Stimulated activated naive B cell treated with anti-CD40 and anti-IgM and Interleukin-4, amounts not matched to agents 10 μg/mL and 1 μg/mL and 100 μg/mL, for 72 hours (primary cell): ENCODE results near the gene KANK2.

Source experiments
- ATAC-seq, 2 donors: fragments of 150-1000 bp; cut with Tn5 transposase; replicated peaks; 2 replicates each; pipeline ENCODE4 v1.10.0; 2021; ENCODE audit warnings: moderate library complexity in 1 of 2
- DNase-seq: peaks from one replicate; pipeline ENCODE4 v3.0.0; 2021
- H3K27ac Mint-ChIP-seq: one replicate; pipeline ENCODE4 v1.8.0; 2022; ENCODE audit warnings: mild to moderate bottlenecking, mixed read lengths
- H3K27me3 Mint-ChIP-seq, 2 donors: one replicate each; pipeline ENCODE4 v1.8.0; 2022; ENCODE audit warnings: mixed read lengths in 2 of 2
- H3K36me3 Mint-ChIP-seq, 2 donors: one replicate each; pipeline ENCODE4 v1.8.0; 2022; ENCODE audit warnings: mixed read lengths in 2 of 2, mild to moderate bottlenecking in 1 of 2
- H3K4me1 Mint-ChIP-seq, 2 donors: one replicate each; pipeline ENCODE4 v1.8.0; 2022; ENCODE audit warnings: mixed read lengths in 2 of 2, mild to moderate bottlenecking in 1 of 2
- H3K4me3 Mint-ChIP-seq, 2 donors: one replicate each; pipeline ENCODE4 v1.8.0; 2022; ENCODE audit warnings: mild to moderate bottlenecking in 2 of 2, mixed read lengths in 2 of 2, moderate library complexity in 1 of 2
- H3K9me3 Mint-ChIP-seq, 2 donors: one replicate each; pipeline ENCODE4 v1.8.0; 2022; ENCODE audit warnings: mixed read lengths in 2 of 2, mild to moderate bottlenecking in 1 of 2

Gene KANK2

GRCh38 chr19:11234486-11235075 is 37.2 kb upstream of the KANK2 start:
- Mint-ChIP-seq H3K9me3 (peaks cover 6 to 12% of the 10 kb centered on the region in 2 donors), H3K4me3 (no peak overlapping the region), H3K4me1 (no peaks in the 10 kb centered on the region), H3K27ac (no peak overlapping the region), H3K36me3 (peaks cover 6 to 14% of the 10 kb centered on the region in 2 donors), H3K27me3 (no peaks in the 10 kb centered on the region)
- no peak for DNase-seq
- ATAC-seq = no peak

GRCh38 chr19:11233073-11233472 is 35.7 kb upstream of the KANK2 start:
- Mint-ChIP-seq H3K27me3 (peaks cover 0 to 5% of the 10 kb centered on the region in 2 donors), H3K9me3 (peaks cover 2 to 3% of the 10 kb centered on the region in 2 donors), H3K36me3 (peaks cover 3 to 4% of the 10 kb centered on the region in 2 donors), H3K27ac (no peak overlapping the region), H3K4me3 (no peak overlapping the region), H3K4me1 (no peaks in the 10 kb centered on the region)
- DNase-seq (no peak), ATAC-seq (no peak)

GRCh38 chr19:11232555-11232954 is 35.2 kb upstream of the KANK2 start:
- ATAC-seq (no peak), DNase-seq (no peak)
- no peak overlapping the region for H3K27ac Mint-ChIP-seq
- H3K4me3 Mint-ChIP-seq = no peak overlapping the region
- H3K27me3 Mint-ChIP-seq = peaks cover 0 to 5% of the 10 kb centered on the region in 2 donors
- H3K9me3 Mint-ChIP-seq = no peaks in the 10 kb centered on the region
- no peaks in the 10 kb centered on the region for H3K36me3 Mint-ChIP-seq
- H3K4me1 Mint-ChIP-seq = no peaks in the 10 kb centered on the region

GRCh38 chr19:11230621-11231386 is 33.5 kb upstream of the KANK2 start:
- H3K4me1 Mint-ChIP-seq = peaks cover 0 to 2% of the 10 kb centered on the region in 2 donors
- no peak overlapping the region for H3K27ac Mint-ChIP-seq
- peaks cover 0 to 5% of the 10 kb centered on the region in 2 donors for H3K27me3 Mint-ChIP-seq
- H3K36me3 Mint-ChIP-seq = no peaks in the 10 kb centered on the region
- H3K4me3 Mint-ChIP-seq = no peak overlapping the region
- DNase-seq = no peak
- no peak for ATAC-seq
- H3K9me3 Mint-ChIP-seq = peaks cover 0 to 2% of the 10 kb centered on the region in 2 donors

GRCh38 chr19:11227195-11227886 is 30.0 kb upstream of the KANK2 start:
- no peak for DNase-seq
- Mint-ChIP-seq H3K36me3 (peaks cover 0 to 2% of the 10 kb centered on the region in 2 donors), H3K4me3 (no peak overlapping the region)

GRCh38 chr19:11226716-11227166 is 29.4 kb upstream of the KANK2 start:
- DNase-seq (no peak), ATAC-seq (no peak)
- Mint-ChIP-seq H3K4me3 (no peak overlapping the region), H3K4me1 (peaks cover 0 to 2% of the 10 kb centered on the region in 2 donors), H3K9me3 (peaks cover 2 to 3% of the 10 kb centered on the region in 2 donors), H3K36me3 (peaks cover under 1 to 8% of the 10 kb centered on the region in 2 donors), H3K27ac (no peak overlapping the region), H3K27me3 (peaks cover 0 to 5% of the 10 kb centered on the region in 2 donors)

More at GRCh38 chr19:11227195-11227886, 30.0 kb upstream of the KANK2 start:
- H3K27ac Mint-ChIP-seq = no peak overlapping the region
- H3K27me3 Mint-ChIP-seq = peaks cover 0 to 5% of the 10 kb centered on the region in 2 donors
- H3K4me1 Mint-ChIP-seq = peaks cover 0 to 2% of the 10 kb centered on the region in 2 donors
- peak; percentile 31 to 38 for ATAC-seq
- peaks cover 0 to 2% of the 10 kb centered on the region in 2 donors for H3K9me3 Mint-ChIP-seq

GRCh38 chr19:11225815-11226214 is 28.5 kb upstream of the KANK2 start:
- DNase-seq = no peak
- no peak overlapping the region for H3K27ac Mint-ChIP-seq
- peaks cover 10 to 12% of the 10 kb centered on the region in 2 donors for H3K9me3 Mint-ChIP-seq
- H3K36me3 Mint-ChIP-seq = peaks cover 9 to 18% of the 10 kb centered on the region in 2 donors
- peaks cover 0 to 2% of the 10 kb centered on the region in 2 donors for H3K4me1 Mint-ChIP-seq
- no peak for ATAC-seq
- peaks cover 0 to 5% of the 10 kb centered on the region in 2 donors for H3K27me3 Mint-ChIP-seq
- H3K4me3 Mint-ChIP-seq = no peak overlapping the region

GRCh38 chr19:11225172-11225571 is 27.8 kb upstream of the KANK2 start:
- H3K36me3 Mint-ChIP-seq = peaks cover 12 to 22% of the 10 kb centered on the region in 2 donors
- H3K9me3 Mint-ChIP-seq = peaks cover 14 to 17% of the 10 kb centered on the region in 2 donors
- ATAC-seq = no peak
- DNase-seq = no peak
- H3K4me3 Mint-ChIP-seq = no peak overlapping the region
- peaks cover 0 to 5% of the 10 kb centered on the region in 2 donors for H3K27me3 Mint-ChIP-seq
- H3K27ac Mint-ChIP-seq = no peak overlapping the region
- H3K4me1 Mint-ChIP-seq = peaks cover 0 to 2% of the 10 kb centered on the region in 2 donors

- H3K9me3 Mint-ChIP-seq = peaks cover 15 to 17% of the 10 kb centered on the region in 2 donors
- peaks cover 0 to 4% of the 10 kb centered on the region in 2 donors for H3K27me3 Mint-ChIP-seq
- ATAC-seq = no peak
- H3K27ac Mint-ChIP-seq = no peak overlapping the region
- no peak overlapping the region for H3K4me3 Mint-ChIP-seq
- peaks cover 13 to 22% of the 10 kb centered on the region in 2 donors for H3K36me3 Mint-ChIP-seq
- H3K4me1 Mint-ChIP-seq = peaks cover 0 to 2% of the 10 kb centered on the region in 2 donors
- DNase-seq = no peak
Measured at GRCh38 chr19:11224429-11224828, 27.1 kb upstream of the KANK2 start.

- Mint-ChIP-seq H3K36me3 (peaks cover 13 to 22% of the 10 kb centered on the region in 2 donors), H3K4me1 (peaks cover 0 to 2% of the 10 kb centered on the region in 2 donors), H3K27ac (no peak overlapping the region), H3K4me3 (no peak overlapping the region), H3K9me3 (peaks cover 15 to 17% of the 10 kb centered on the region in 2 donors), H3K27me3 (no peaks in the 10 kb centered on the region)
- no peak for DNase-seq
- no peak for ATAC-seq
Measured at GRCh38 chr19:11223200-11223599, 25.9 kb upstream of the KANK2 start.

- DNase-seq = no peak
- Mint-ChIP-seq H3K27ac (no peak overlapping the region), H3K27me3 (peaks cover 0 to 4% of the 10 kb centered on the region in 2 donors), H3K36me3 (peaks cover 18 to 28% of the 10 kb centered on the region in 2 donors), H3K4me3 (no peak overlapping the region), H3K4me1 (no peaks in the 10 kb centered on the region), H3K9me3 (peaks cover 14 to 17% of the 10 kb centered on the region in 2 donors)
- no peak for ATAC-seq
Measured at GRCh38 chr19:11221082-11221598, 23.8 kb upstream of the KANK2 start.

GRCh38 chr19:11214387-11214786 is 17.0 kb upstream of the KANK2 start:
- ATAC-seq (no peak), DNase-seq (no peak)
- peaks cover 0 to 6% of the 10 kb centered on the region in 2 donors for H3K4me1 Mint-ChIP-seq
- peaks cover 16 to 17% of the 10 kb centered on the region in 2 donors for H3K27me3 Mint-ChIP-seq
- H3K36me3 Mint-ChIP-seq = peaks cover 10 to 26% of the 10 kb centered on the region in 2 donors
- peaks cover 15% of the 10 kb centered on the region in 2 donors for H3K9me3 Mint-ChIP-seq
- H3K27ac Mint-ChIP-seq = no peak overlapping the region
- H3K4me3 Mint-ChIP-seq = no peak overlapping the region

- ATAC-seq = no peak
- Mint-ChIP-seq H3K4me1 (peaks cover 14 to 15% of the 10 kb centered on the region in 2 donors), H3K36me3 (peaks cover 8 to 25% of the 10 kb centered on the region in 2 donors), H3K27me3 (peaks cover 13 to 16% of the 10 kb centered on the region in 2 donors), H3K4me3 (peak overlapping the region in 1 of 2 donors; percentile 41), H3K9me3 (peaks cover 14 to 15% of the 10 kb centered on the region in 2 donors), H3K27ac (peak overlapping the region; percentile 70)
- no peak for DNase-seq
Measured at GRCh38 chr19:11210656-11210928, 13.2 kb upstream of the KANK2 start.
